Measurements from ENCODE around the gene COMMD7.
A peak's percentile ranks its signal among the peaks of the same experiment; 100 is the strongest.
"Not testable (repeated sequence)": the region's sequence is repeated elsewhere in the genome, so short reads cannot be mapped to it uniquely, and the experiment has no call there.

COMMD7 gene

DNA sequence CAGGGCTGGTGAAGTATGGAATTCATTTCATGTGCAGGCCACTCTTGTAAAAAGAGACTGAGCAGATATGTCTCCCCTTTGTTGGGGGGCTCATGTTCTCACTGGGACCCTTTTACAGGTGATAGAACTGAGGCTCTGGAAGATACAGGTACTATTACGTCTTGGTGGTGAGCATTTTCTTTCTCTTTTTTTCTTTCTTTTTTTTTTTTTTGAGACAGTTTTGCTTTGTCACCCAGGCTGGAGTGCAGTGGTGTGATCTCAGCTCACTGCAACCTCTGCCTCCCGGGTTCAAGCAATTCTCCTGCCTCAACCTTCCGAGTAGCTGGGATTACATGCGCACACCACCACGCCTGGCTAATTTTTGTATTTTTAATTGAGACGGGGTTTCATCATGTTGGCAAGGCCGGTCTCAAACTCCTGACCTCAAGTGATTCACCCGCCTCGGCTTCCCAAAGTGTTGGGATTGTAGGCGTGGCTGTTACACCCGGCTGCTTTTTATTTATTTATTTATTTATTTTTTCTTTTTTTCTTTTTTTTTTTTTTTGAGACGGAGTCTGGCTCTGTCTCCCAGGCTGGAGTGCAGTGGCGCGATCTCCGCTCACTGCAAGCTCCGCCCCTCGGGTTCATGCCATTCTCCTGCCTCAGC lies 22.1 kb upstream of the COMMD7 start:
- not testable (repeated sequence) for DNase-seq

DNA sequence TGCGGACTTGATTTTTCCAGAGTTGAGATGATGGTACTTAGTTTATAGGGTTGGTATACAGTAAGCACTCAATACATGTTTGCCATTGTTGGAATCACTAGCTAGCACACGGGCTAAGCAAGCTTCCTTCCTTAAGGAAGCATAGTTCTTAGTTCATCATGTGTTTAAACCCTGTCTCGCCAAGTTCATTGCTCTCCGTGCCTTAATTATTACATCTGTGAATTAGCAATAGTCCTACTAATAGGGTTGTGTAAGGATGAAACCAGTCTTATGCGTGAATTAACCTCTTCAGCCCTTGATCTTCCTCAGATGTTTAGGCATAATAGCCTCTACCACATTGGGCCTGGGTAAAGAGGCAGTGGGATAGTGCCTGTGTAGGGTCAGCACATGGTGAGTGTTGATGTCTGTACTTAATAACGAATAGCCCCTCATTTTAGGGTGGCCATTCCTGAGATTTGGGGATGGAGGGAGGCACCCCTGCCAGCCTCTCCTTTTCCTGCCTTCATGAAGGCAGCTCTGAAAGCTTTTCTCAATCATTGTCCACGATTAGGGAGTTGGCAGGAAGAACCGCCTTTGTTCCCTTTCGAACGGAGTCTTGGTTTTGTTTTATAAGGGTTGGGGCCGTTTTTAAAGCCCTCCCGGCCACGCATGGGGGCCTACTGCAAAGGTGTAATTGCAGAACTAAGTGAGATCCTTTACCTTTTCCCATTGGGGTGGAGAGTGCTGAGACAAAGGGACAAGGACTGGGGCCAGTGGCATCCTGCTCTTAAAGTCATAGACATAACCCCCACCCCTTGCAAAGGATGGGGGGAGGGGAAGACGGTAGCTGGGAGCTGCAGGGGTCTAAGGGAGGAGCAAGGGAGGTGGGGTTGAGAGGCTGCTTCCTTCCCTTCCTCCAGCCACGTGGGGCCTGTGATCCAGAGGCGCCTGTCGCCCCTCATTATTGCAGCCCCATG lies 21.0 kb upstream of the COMMD7 start:
- DNase-seq = no peak

- no peak for DNase-seq
These were observed 20.1 kb upstream of the COMMD7 start for GRCh38 chr20:32763202-32764004.

GRCh38 chr20:32762754-32763201 lies 19.5 kb upstream of the COMMD7 start:
- no peak for DNase-seq

GRCh38 chr20:32761831-32762753 lies 18.8 kb upstream of the COMMD7 start, which contains the start of gene DNMT3B:
TSS of gene DNMT3B (plus strand) at chr20:32762385. CDS start at chr20:32780324, 17,939 bp downstream.
- DNase-seq = peak; percentile 71

DNA sequence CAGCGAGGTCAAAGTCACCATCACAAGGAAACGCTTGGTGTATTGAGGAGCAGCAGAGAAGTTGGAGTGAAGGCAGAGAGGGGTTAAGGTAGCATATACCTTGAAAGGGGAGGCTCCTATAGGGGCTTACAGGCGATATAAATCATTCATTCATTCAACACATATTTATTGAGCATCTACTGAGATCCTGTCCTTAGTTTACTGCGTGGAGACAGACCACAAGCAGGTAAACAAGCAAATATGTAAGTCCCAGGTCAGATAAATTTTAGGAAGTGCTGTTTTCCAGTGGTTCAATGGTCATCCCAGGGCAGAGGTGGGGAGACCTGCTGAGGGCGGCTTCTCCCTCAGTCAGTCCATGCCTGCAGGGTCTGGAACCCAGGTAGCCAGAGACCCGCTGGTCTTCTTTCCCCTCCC lies 18.2 kb upstream of the COMMD7 start:
- no peak for DNase-seq

GRCh38 chr20:32756156-32756555 lies 12.9 kb upstream of the COMMD7 start:
- no peak for DNase-seq

DNA sequence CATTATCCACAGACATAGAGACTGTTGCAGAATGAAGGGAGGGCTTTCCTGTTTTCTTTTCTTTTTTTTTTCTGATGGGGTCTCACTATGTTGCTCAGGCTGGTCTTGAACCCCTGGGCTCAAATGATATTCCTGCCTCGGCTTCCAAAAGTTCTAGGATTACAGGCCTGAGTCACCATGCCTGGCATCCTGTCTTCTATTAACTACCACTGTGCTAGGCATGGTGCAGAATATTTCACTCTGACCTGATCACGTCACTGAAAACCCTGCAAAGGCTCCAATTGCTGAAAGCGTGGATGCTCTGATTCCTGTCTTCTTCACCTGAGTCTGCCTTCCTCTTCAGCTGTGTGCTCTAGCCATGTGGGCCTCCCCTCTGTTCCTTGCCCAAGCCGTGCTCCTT lies 10.5 kb upstream of the COMMD7 start:
- no peak for DNase-seq

- DNase-seq = no peak
These were observed 9.4 kb upstream of the COMMD7 start for GRCh38 chr20:32752458-32753250.

DNA sequence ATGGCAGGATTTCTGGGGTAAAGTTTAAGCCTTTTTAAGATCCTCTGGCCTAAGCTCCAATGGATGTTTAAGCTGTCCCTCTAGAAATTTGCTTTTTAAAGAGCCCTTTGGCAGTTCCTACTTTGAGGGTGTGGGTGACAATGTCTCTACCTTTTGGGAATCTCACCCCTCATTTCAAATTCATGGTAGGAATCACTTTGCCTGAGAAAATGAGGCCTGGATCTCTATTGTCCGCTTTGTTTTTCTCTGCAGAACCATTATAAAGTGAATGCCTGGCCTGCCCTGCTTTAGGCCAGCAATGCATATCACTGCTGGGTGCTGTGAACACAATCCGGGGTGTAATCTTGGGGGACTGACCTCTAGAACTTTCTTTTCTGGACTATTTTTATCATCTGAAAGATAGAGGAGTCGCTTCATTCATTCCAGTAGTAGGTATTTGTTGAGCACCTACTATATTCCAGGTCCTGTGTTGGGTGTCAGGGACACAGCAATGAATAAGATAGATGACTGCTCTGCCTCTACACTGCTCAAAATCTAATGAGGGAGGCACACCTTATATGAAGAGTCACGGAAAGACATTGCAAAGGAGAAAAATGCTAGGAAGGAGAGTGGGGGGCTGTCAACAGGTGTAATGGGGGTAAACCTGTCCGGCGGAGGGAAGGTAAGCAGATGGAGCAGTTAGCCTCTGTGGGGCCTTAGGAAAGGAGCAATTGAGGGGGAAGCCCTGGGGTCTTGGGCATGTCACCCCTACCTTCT lies 8.6 kb upstream of the COMMD7 start:
- no peak for DNase-seq

DNA sequence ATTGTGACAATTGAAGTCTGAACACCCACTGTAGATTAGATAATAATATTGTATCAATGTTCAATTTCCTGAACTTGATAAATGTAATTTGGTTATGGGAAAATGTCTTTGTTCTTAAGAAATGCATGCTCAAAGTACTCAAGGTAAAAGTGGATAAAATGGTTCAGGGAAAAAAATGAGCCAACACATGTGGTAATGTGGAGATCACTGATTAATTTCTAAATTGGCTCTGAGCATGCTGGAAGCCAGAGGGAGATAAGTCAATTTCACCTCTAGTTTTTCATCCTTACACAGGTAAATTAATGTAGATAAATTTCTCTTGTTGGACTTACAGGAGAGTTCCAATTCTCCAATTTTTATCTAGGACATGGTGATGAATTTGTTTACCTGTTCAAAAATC lies 8.0 kb upstream of the COMMD7 start:
- no peak for DNase-seq

- DNase-seq = no peak
These were observed 6.8 kb upstream of the COMMD7 start for GRCh38 chr20:32749914-32750637.

GRCh38 chr20:32742322-32743236 lies 688 bp downstream of the COMMD7 start:
- DNase-seq = no peak

DNA sequence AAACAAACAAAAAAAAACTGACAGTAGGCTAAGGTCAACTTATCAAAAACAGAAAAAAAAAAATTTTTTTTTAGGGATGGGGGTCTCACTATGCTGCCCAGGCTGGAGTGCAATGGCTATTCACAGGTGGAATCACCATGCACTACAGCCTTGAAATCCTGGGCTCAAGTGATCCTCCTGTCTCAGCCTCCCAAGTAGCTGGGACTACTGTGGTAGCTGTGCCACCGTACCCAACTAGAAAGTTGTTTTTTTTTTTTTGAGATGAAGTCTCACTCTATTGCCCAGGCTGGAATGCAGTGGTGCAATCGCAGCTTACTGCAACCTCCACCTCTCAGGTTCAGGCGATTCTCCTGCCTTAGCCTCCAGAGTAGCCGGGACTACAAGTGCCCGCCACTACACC lies 2.1 kb downstream of the COMMD7 start:
- DNase-seq = no peak

DNA sequence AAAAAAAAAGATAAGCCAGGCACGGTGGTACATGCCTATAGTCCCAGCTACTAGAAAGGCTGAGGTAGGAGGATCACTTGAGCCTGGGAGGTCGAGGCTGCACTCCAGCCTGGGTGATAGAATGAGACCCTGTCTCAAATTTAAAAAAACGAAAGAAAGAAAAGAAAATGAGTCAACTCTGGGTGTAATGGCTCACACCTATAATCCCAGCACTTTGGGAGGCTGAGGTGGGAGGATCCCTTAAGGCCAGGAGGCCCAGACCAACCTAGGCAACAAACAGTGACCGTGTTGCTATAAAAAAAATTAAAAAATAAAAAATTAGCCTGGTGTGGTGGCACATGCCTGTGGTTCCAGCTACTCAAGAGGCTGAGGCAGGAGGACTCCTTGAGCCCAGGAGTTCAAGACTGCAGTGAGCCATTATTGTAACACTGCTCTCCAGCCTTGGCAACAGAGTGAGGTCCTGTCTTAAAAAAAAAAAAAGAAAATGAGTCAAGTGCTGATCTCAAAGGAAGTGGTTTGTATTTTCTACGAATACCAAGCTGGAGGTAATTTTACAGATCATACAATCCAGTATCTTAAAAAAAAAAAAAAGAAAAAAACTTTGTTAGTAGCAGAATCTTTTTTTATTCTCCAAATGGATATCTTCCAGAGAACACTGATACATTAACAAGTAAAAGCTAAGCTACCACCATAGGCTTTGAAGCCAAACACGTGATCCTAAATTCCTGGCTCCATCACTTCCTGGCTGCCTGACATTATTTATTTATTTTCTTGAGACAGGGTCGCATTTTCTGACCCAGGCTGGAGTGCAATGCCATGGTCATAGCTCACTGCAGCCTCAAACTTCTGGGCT lies 5.7 kb downstream of the COMMD7 start:
- no peak for DNase-seq

GRCh38 chr20:32731882-32732266 lies 11.4 kb downstream of the COMMD7 start:
- DNase-seq = no peak

- not testable (repeated sequence) for DNase-seq
These were observed 13.9 kb downstream of the COMMD7 start for GRCh38 chr20:32729334-32729733.

GRCh38 chr20:32728435-32728834 lies 14.8 kb downstream of the COMMD7 start:
- not testable (repeated sequence) for DNase-seq

All from NCI-H1092 (cell line).